Progenitor cell of endocrine pancreas (in vitro differentiated cells): ENCODE results near the gene ZNF429. TPM values are rescaled to one million over a fixed set of nuclear protein-coding genes. Genes with fewer than 3 reads are reported as not detected.

Experiments
- DNase-seq: peaks from one replicate; pipeline ENCODE4 v3.0.0; 2021; ENCODE audit warnings: low spot score; ENCODE audit not compliant: unreplicated experiment
- H3K27ac Mint-ChIP-seq: 2 replicates; pipeline ENCODE4 v1.8.0; 2021; ENCODE audit warnings: mild to moderate bottlenecking, moderate library complexity, mixed read lengths
- H3K27me3 Mint-ChIP-seq: 2 replicates; pipeline ENCODE4 v1.8.0; 2021; ENCODE audit warnings: mixed read lengths
- H3K36me3 Mint-ChIP-seq: 2 replicates; pipeline ENCODE4 v1.8.0; 2022; ENCODE audit warnings: mixed read lengths; ENCODE audit not compliant: insufficient read depth
- H3K4me1 Mint-ChIP-seq: 2 replicates; pipeline ENCODE4 v1.8.0; 2021; ENCODE audit warnings: low read depth, mixed read lengths
- H3K4me3 Mint-ChIP-seq: 2 replicates; pipeline ENCODE4 v1.8.0; 2021; ENCODE audit warnings: low read depth, mild to moderate bottlenecking, moderate library complexity, mixed read lengths
- H3K9me3 Mint-ChIP-seq: 2 replicates; pipeline ENCODE4 v1.8.0; 2021; ENCODE audit warnings: low read depth, mixed read lengths
- long read RNA-seq: library from polyadenylated mRNA; unstranded; transcript quantifications from one replicate; pipeline ENCODE4 v2.0.0, GENCODE V29; 2020
- total RNA-seq: library from RNA; stranded (reverse); gene quantifications from 2 replicates; pipeline ENCODE4 v1.2.1, GENCODE V29; 2021
- TF ChIP-seq, protein P1 (sequence below): fragments of 200-600 bp; sonication (generic); IDR thresholded peaks from one replicate; pipeline ENCODE4 v1.5.0; 2021; ENCODE audit warnings: antibody characterized with exemption, mild to moderate bottlenecking; ENCODE audit not compliant: unreplicated experiment

ZNF429 gene
- total RNA-seq, result 29.7 and 31.7 TPM in 2 replicates
- long read RNA-seq, transcript ZNF429-201 (4 exons, 2,233 nt), result major isoform, 23 of 39 reads
- long read RNA-seq, partial matches to known transcripts, result 0 of 39 reads
- long read RNA-seq, other reads (novel, unspliced or antisense), result 15 of 39 reads

GRCh38 chr19:21505459-21506451 is at the start of gene ZNF429:
ZNF429 (plus strand) TSS chr19:21505602; CDS start chr19:21505772, 170 bp downstream.
- DNase-seq, result peak; percentile 83
- H3K27me3 Mint-ChIP-seq, result no peaks in the 10 kb centered on the region
- TF ChIP-seq, protein P1, sequence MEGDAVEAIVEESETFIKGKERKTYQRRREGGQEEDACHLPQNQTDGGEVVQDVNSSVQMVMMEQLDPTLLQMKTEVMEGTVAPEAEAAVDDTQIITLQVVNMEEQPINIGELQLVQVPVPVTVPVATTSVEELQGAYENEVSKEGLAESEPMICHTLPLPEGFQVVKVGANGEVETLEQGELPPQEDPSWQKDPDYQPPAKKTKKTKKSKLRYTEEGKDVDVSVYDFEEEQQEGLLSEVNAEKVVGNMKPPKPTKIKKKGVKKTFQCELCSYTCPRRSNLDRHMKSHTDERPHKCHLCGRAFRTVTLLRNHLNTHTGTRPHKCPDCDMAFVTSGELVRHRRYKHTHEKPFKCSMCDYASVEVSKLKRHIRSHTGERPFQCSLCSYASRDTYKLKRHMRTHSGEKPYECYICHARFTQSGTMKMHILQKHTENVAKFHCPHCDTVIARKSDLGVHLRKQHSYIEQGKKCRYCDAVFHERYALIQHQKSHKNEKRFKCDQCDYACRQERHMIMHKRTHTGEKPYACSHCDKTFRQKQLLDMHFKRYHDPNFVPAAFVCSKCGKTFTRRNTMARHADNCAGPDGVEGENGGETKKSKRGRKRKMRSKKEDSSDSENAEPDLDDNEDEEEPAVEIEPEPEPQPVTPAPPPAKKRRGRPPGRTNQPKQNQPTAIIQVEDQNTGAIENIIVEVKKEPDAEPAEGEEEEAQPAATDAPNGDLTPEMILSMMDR, result no peak
- H3K27ac Mint-ChIP-seq, result peak within 1 kb of the TSS; percentile 100
- H3K9me3 Mint-ChIP-seq, result peaks cover 24% of the 10 kb centered on the region
- H3K36me3 Mint-ChIP-seq, result peaks cover 41% of the 10 kb centered on the region
- H3K4me3 Mint-ChIP-seq, result peak within 1 kb of the TSS; percentile 100
- H3K4me1 Mint-ChIP-seq, result peaks cover 19% of the 10 kb centered on the region

DNA sequence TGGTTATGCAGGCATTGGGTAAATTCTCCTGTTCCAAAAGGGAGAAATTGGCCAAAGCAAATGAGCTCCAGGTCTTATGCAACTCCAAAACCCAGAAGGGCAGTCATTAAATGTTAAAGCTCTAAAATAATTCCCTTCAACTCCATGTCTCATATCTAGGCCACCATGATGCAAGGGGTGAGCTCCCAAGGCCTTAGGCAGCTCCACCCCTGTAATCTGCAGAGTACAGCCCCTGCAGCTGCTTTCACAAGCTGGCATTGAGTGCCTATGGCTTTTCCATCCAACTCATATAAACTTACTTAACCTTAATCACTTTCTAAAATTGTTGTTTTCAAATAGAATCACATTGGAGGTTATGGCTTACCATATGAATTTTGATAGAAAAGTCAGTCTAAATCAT is 44.7 kb upstream of the ZNF429 start:
- Mint-ChIP-seq H3K4me3 (no peak overlapping the region), H3K27me3 (no peaks in the 10 kb centered on the region), H3K4me1 (peaks cover 4% of the 10 kb centered on the region), H3K9me3 (peaks cover 23% of the 10 kb centered on the region), H3K36me3 (peaks cover 50% of the 10 kb centered on the region), H3K27ac (peak overlapping the region; percentile 36)
- TF ChIP-seq, protein P1, result no peak
- no peak for DNase-seq

GRCh38 chr19:21462540-21462939 is 42.9 kb upstream of the ZNF429 start:
- Mint-ChIP-seq H3K36me3 (peaks cover 38% of the 10 kb centered on the region), H3K4me3 (peak overlapping the region; percentile 100), H3K9me3 (peaks cover 16% of the 10 kb centered on the region), H3K27ac (peak overlapping the region; percentile 33), H3K4me1 (peaks cover 4% of the 10 kb centered on the region), H3K27me3 (no peaks in the 10 kb centered on the region)
- TF ChIP-seq, protein P1, result no peak
- no peak for DNase-seq

DNA sequence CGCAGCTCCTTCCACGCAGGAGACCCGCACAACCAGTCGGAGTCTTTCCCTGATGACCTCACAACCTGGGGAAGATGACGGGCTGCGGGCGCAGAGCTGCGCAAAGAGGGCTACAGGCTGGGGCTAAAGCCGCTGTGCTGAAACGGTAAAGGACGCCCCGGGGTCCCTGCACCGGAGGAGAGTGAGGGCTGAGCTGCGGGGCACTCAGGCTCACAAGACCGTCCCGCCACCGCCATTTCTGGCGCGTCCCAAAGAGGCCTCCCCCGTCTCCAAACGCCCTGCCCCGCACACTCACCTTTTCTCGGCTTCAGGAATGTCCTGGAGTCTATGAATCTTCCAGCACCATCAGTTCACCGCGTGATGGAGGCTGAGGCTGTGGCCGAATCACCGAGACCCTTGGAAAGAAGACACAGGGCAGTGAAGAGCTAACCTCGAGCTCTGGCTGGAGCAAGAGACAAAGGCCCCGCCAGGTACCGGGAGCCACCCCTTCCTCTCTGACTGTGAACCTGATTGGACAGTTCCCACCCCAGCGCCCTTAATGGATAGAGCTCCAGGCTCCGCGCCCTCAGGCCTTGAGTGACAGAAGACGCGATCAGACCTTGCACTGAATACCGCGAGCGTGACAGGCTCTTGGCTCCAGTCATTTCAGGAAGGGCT is 41.8 kb upstream of the ZNF429 start:
- H3K4me1 Mint-ChIP-seq, result peaks cover 4% of the 10 kb centered on the region
- peaks cover 12% of the 10 kb centered on the region for H3K9me3 Mint-ChIP-seq
- peak overlapping the region; percentile 100 for H3K27ac Mint-ChIP-seq
- no peaks in the 10 kb centered on the region for H3K27me3 Mint-ChIP-seq
- peak overlapping the region; percentile 100 for H3K4me3 Mint-ChIP-seq
- peak; percentile 63 for DNase-seq
- TF ChIP-seq, protein P1, result no peak
- peaks cover 31% of the 10 kb centered on the region for H3K36me3 Mint-ChIP-seq

- H3K27me3 Mint-ChIP-seq, result no peaks in the 10 kb centered on the region
- DNase-seq, result no peak
- H3K36me3 Mint-ChIP-seq, result peaks cover 11% of the 10 kb centered on the region
- H3K4me3 Mint-ChIP-seq, result no peak overlapping the region
- TF ChIP-seq, protein P1, result no peak
- no peak overlapping the region for H3K27ac Mint-ChIP-seq
- H3K4me1 Mint-ChIP-seq, result peaks cover 4% of the 10 kb centered on the region
- H3K9me3 Mint-ChIP-seq, result peaks cover 5% of the 10 kb centered on the region
These were observed 38.8 kb upstream of the ZNF429 start for GRCh38 chr19:21466627-21467026.
